Neuronal stem cell (in vitro differentiated cells): Measurements from ENCODE around the gene MOCS1.

Source experiments
- DNase-seq: peaks from one replicate; pipeline ENCODE4 v3.0.0-alpha.2; 2013; ENCODE audit warnings: low spot score
- H2AFZ ChIP-seq: one replicate; pipeline ENCODE4 v1.6.1; 2013; ENCODE audit warnings: mild to moderate bottlenecking, low read length, inconsistent platforms
- H2AK5ac ChIP-seq: 2 replicates; pipeline ENCODE4 v1.6.1; 2013; ENCODE audit warnings: low read depth, mild to moderate bottlenecking, inconsistent platforms, low read length, moderate library complexity, mixed read lengths
- H2BK120ac ChIP-seq: 2 replicates; pipeline ENCODE4 v1.6.1; 2013; ENCODE audit warnings: low read depth, mild to moderate bottlenecking, inconsistent platforms, low read length, moderate library complexity, mixed read lengths
- H2BK12ac ChIP-seq: one replicate; pipeline ENCODE4 v1.6.1; 2013; ENCODE audit warnings: low read length, inconsistent platforms
- H2BK15ac ChIP-seq: 2 replicates; pipeline ENCODE4 v1.6.1; 2013; ENCODE audit warnings: mild to moderate bottlenecking, low read length, inconsistent platforms, mixed read lengths
- H2BK5ac ChIP-seq: one replicate; pipeline ENCODE4 v1.6.1; 2013; ENCODE audit warnings: inconsistent platforms, mild to moderate bottlenecking, low read length, moderate library complexity
- H3K14ac ChIP-seq: one replicate; pipeline ENCODE4 v1.6.1; 2013; ENCODE audit warnings: low read length, inconsistent platforms
- H3K18ac ChIP-seq: 2 replicates; pipeline ENCODE4 v1.6.1; 2013; ENCODE audit warnings: low read length, inconsistent platforms
- H3K23ac ChIP-seq: 2 replicates; pipeline ENCODE4 v1.6.1; 2013; ENCODE audit warnings: low read depth, mild to moderate bottlenecking, mixed read lengths, low read length, inconsistent platforms; ENCODE audit not compliant: poor library complexity
- H3K27ac ChIP-seq: replicated peaks from 3 replicates; pipeline ENCODE4 v1.5.1; 2013; ENCODE audit warnings: low read length, inconsistent platforms
- H3K27me3 ChIP-seq, 3 experiments: 2 replicates each; pipeline ENCODE4 v1.6.1; 2013; ENCODE audit warnings: low read length in 3 of 3, mild to moderate bottlenecking in 2 of 3, inconsistent platforms in 1 of 3, low read depth in 1 of 3, mixed read lengths in 1 of 3, moderate library complexity in 1 of 3; ENCODE audit not compliant: control insufficient read depth in 3 of 3, insufficient read depth in 3 of 3
- H3K36me3 ChIP-seq, 2 donors: replicated peaks in 1 of 2; 2 replicates each; pipeline ENCODE4 v1.6.1; 2013; ENCODE audit warnings: low read length in 2 of 2; ENCODE audit not compliant: control insufficient read depth in 2 of 2, insufficient read depth in 2 of 2
- H3K4ac ChIP-seq: 2 replicates; pipeline ENCODE4 v1.6.1; 2013; ENCODE audit warnings: inconsistent platforms, mild to moderate bottlenecking, low read length, moderate library complexity
- H3K4me1 ChIP-seq, 2 donors: 1 replicate in 1 of 2; 2 replicates in 1 of 2; pipeline ENCODE4 v1.6.1; 2013; ENCODE audit warnings: low read length in 2 of 2, low read depth in 1 of 2; ENCODE audit not compliant: control insufficient read depth in 2 of 2, insufficient read depth in 1 of 2
- H3K4me2 ChIP-seq: one replicate; pipeline ENCODE4 v1.6.1; 2013; ENCODE audit warnings: mild to moderate bottlenecking, low read length, inconsistent platforms; ENCODE audit not compliant: insufficient read depth, poor library complexity, severe bottlenecking
- H3K4me3 ChIP-seq, 2 donors: 2 replicates each; pipeline ENCODE4 v1.5.1; 2013; ENCODE audit warnings: low read length in 2 of 2, mild to moderate bottlenecking in 2 of 2, inconsistent platforms in 1 of 2, moderate library complexity in 1 of 2
- H3K79me1 ChIP-seq: one replicate; pipeline ENCODE4 v1.6.1; 2013; ENCODE audit warnings: low read depth, mild to moderate bottlenecking, inconsistent platforms, low read length, moderate library complexity
- H3K9ac ChIP-seq: one replicate; pipeline ENCODE4 v1.6.1; 2013; ENCODE audit warnings: mild to moderate bottlenecking, low read depth, low read length, inconsistent platforms; ENCODE audit not compliant: poor library complexity
- H3K9me3 ChIP-seq, 2 donors: replicated peaks in 1 of 2; 2 replicates each; pipeline versions ENCODE3 to v1.6.1; 2013; ENCODE audit warnings: low read length in 2 of 2, mild to moderate bottlenecking in 2 of 2, inconsistent platforms in 1 of 2, low read depth in 1 of 2, mixed read lengths in 1 of 2, moderate library complexity in 1 of 2; ENCODE audit not compliant: control insufficient read depth in 2 of 2, insufficient read depth in 1 of 2
- H4K8ac ChIP-seq: one replicate; pipeline ENCODE4 v1.6.1; 2013; ENCODE audit warnings: low read depth, mild to moderate bottlenecking, inconsistent platforms, low read length, moderate library complexity
- H4K91ac ChIP-seq: one replicate; pipeline ENCODE4 v1.6.1; 2013; ENCODE audit warnings: low read length, low read depth, mild to moderate bottlenecking, inconsistent platforms; ENCODE audit not compliant: poor library complexity
- WGBS, 2 donors: extraction: QIAGEN DNeasy Blood & Tissue Kit; methylation state at CpG; one replicate each; pipeline ENCODE4 v1.1.7; 2013; ENCODE audit warnings: missing lambda C conversion rate in 2 of 2, mixed read lengths in 1 of 2; ENCODE audit not compliant: insufficient read length in 2 of 2, insufficient replicate concordance in 1 of 2; ENCODE audit errors: extremely low coverage in 2 of 2; 5-methylcytosine and 5-hydroxymethylcytosine counted together

MOCS1 gene

GRCh38 chr6:39951191-39951590 lies 16.9 kb upstream of the MOCS1 start:
- no peak overlapping the region for H2BK120ac ChIP-seq
- no peak overlapping the region for H3K14ac ChIP-seq
- H4K91ac ChIP-seq: no peak overlapping the region
- H3K4me2 ChIP-seq: no peak overlapping the region
- peaks cover 0 to 37% (median 0%) of the 10 kb centered on the region in 3 experiments for H3K27me3 ChIP-seq
- no peak overlapping the region for H2AK5ac ChIP-seq
- no peak overlapping the region for H3K23ac ChIP-seq
- no peak overlapping the region for H3K4me3 ChIP-seq
- no peaks in the 10 kb centered on the region for H3K9me3 ChIP-seq
- H2AFZ ChIP-seq: no peak overlapping the region
- H3K9ac ChIP-seq: no peak overlapping the region
- H2BK5ac ChIP-seq: no peak overlapping the region
- no peaks in the 10 kb centered on the region for H3K36me3 ChIP-seq
- H3K4me1 ChIP-seq: no peaks in the 10 kb centered on the region
- no peak overlapping the region for H3K4ac ChIP-seq
- H4K8ac ChIP-seq: no peak overlapping the region
- no peak overlapping the region for H3K27ac ChIP-seq
- no peak for DNase-seq
- no peaks in the 10 kb centered on the region for H3K79me1 ChIP-seq
- H2BK12ac ChIP-seq: no peak overlapping the region
- no peak overlapping the region for H3K18ac ChIP-seq
- no CpG with 5 or more reads among the region's 5 CpGs for WGBS, 2 donors
- H2BK15ac ChIP-seq: no peak overlapping the region

GRCh38 chr6:39950125-39950720 lies 16.0 kb upstream of the MOCS1 start:
- Histone ChIP-seq H3K9ac (no peak overlapping the region), H3K23ac (no peak overlapping the region), H2AK5ac (no peak overlapping the region), H3K4me1 (no peaks in the 10 kb centered on the region), H3K9me3 (no peaks in the 10 kb centered on the region), H2BK5ac (no peak overlapping the region), H3K36me3 (no peaks in the 10 kb centered on the region), H2BK120ac (no peak overlapping the region), H3K4ac (no peak overlapping the region), H3K18ac (no peak overlapping the region), H3K27me3 (peaks cover 0 to 37% (median 0%) of the 10 kb centered on the region in 3 experiments), H2AFZ (no peak overlapping the region), H3K27ac (no peak overlapping the region), H3K14ac (no peak overlapping the region), H2BK12ac (no peak overlapping the region), H4K8ac (no peak overlapping the region), H4K91ac (no peak overlapping the region), H2BK15ac (no peak overlapping the region), H3K4me2 (no peak overlapping the region), H3K79me1 (no peaks in the 10 kb centered on the region), H3K4me3 (no peak overlapping the region)
- no peak for DNase-seq

- no peak for DNase-seq
- Histone ChIP-seq H2AFZ (no peak overlapping the region), H3K18ac (no peak overlapping the region), H4K8ac (no peak overlapping the region), H3K4ac (no peak overlapping the region), H4K91ac (no peak overlapping the region), H3K36me3 (no peaks in the 10 kb centered on the region), H3K4me3 (no peak overlapping the region), H3K9ac (no peak overlapping the region), H3K14ac (no peak overlapping the region), H3K4me2 (no peak overlapping the region), H2BK120ac (no peak overlapping the region), H3K4me1 (no peaks in the 10 kb centered on the region), H2BK5ac (no peak overlapping the region), H2BK12ac (no peak overlapping the region), H3K79me1 (no peaks in the 10 kb centered on the region), H2AK5ac (no peak overlapping the region), H3K27me3 (peaks cover 0 to 36% (median 0%) of the 10 kb centered on the region in 3 experiments), H3K9me3 (no peaks in the 10 kb centered on the region), H3K23ac (no peak overlapping the region), H2BK15ac (no peak overlapping the region), H3K27ac (no peak overlapping the region)
- WGBS, 2 donors: no CpG with 5 or more reads among the region's 5 CpGs
These were observed 14.0 kb upstream of the MOCS1 start for GRCh38 chr6:39948199-39948791.

GRCh38 chr6:39947611-39948068 lies 13.4 kb upstream of the MOCS1 start:
- Histone ChIP-seq H3K9me3 (no peaks in the 10 kb centered on the region), H3K79me1 (no peaks in the 10 kb centered on the region), H4K91ac (no peak overlapping the region), H2BK5ac (no peak overlapping the region), H2AFZ (no peak overlapping the region), H2BK12ac (no peak overlapping the region), H3K27me3 (peaks cover 0 to 38% (median 0%) of the 10 kb centered on the region in 3 experiments), H3K4me3 (no peak overlapping the region), H4K8ac (no peak overlapping the region), H3K23ac (no peak overlapping the region), H3K14ac (no peak overlapping the region), H3K4ac (no peak overlapping the region), H3K4me2 (no peak overlapping the region), H3K18ac (no peak overlapping the region), H3K36me3 (no peaks in the 10 kb centered on the region), H2AK5ac (no peak overlapping the region), H2BK120ac (no peak overlapping the region), H3K27ac (no peak overlapping the region), H2BK15ac (no peak overlapping the region), H3K9ac (no peak overlapping the region), H3K4me1 (no peaks in the 10 kb centered on the region)
- no peak for DNase-seq
- no CpG with 5 or more reads among the region's 5 CpGs for whole genome bisulfite sequencing, 2 donors
